ENCODE data around the gene CCDC88B. TPM values are rescaled to one million over a fixed set of nuclear protein-coding genes. Genes with fewer than 3 reads are reported as not detected.

The CCDC88B gene
- total and polyA plus RNA-seq, 10 of the 15 experiments (the other 5 are each of a cell fraction or from before 2014, with no cell fraction given): 0.24 to 66.0 (median 19.2) TPM

- TF ChIP-seq RUNX3 (IDR thresholded peaks at IDR 0.05; ENCODE audit: low read length) (no peak), IKZF1 (conservative IDR thresholded peaks at IDR 0.05) (0 out of 2 replicates have a peak, but pooled peaks have one; percentile 2)
- FAIRE-seq: no peak
- no peaks in the 10 kb centered on the region for H3K27me3 ChIP-seq (replicated peaks in 1 of 2; ENCODE audit: control insufficient read depth in 2 of 2, insufficient read depth in 2 of 2, low read length in 1 of 2)
- in situ Hi-C loops (cut with MboI): no loop called here
- H3K9ac ChIP-seq (ENCODE audit: control insufficient read depth, insufficient read depth, low read length): peak overlapping the region; percentile 8; the same call in 1 of the 2 replicates
- ATAC-seq: no peak
- H3K4me3 ChIP-seq: no peak overlapping the region
- peaks cover 5 to 17% of the 10 kb centered on the region in 2 experiments; a peak in 3 of 4 replicates for H3K36me3 ChIP-seq (ENCODE audit: control insufficient read depth in 2 of 2, insufficient read depth in 2 of 2, low read length in 1 of 2)
- CTCF ChIA-PET: interaction anchor here (0.6 kb wide), 1 partner anchor 189 kb away, joined by 3 read pairs; no protein-coding TSS in a partner anchor
- H3K79me2 ChIP-seq (ENCODE audit: control insufficient read depth, insufficient read depth, low read length): peaks cover 21% of the 10 kb centered on the region
- SMC1A ChIA-PET (ENCODE audit: uncharacterized antibody, unreplicated experiment): interaction anchor here (1.5 kb wide), 1 partner anchor 58 kb away, joined by 4 read pairs; the partner anchor contains the start of gene ESRRA
- no peak for DNase-seq (ENCODE audit: low read depth, low spot score)
- no peak overlapping the region for H2AFZ ChIP-seq (ENCODE audit: control insufficient read depth, low read depth, low read length)
- RAD21 ChIA-PET (ENCODE audit: unreplicated experiment): no interaction called here
- no peaks in the 10 kb centered on the region; the same call in 2 of the 3 replicates for H3K9me3 ChIP-seq (replicated peaks; ENCODE audit: control insufficient read depth, insufficient read depth, low read length)
- peaks cover 36% of the 10 kb centered on the region for H3K4me1 ChIP-seq (ENCODE audit: control insufficient read depth, insufficient read depth, low read length)
- H3K4me2 ChIP-seq (ENCODE audit: control insufficient read depth, insufficient read depth): no peak overlapping the region; the same call in 1 of the 2 replicates
- H4K20me1 ChIP-seq (ENCODE audit: control insufficient read depth, insufficient read depth): no peaks in the 10 kb centered on the region
- intact Hi-C loops (cut with micrococcal nuclease; ENCODE audit: unreplicated experiment): no loop called here
- BruUV-seq (replicated peaks): no TSS peak
- 93% methylated on average over 10 of the region's 10 CpGs for WGBS (ENCODE audit: insufficient coverage, insufficient replicate concordance, low lambda C conversion rate, missing lambda C conversion rate)
- POLR2A ChIA-PET: no interaction called here
- H3K27ac ChIP-seq (ENCODE audit: control insufficient read depth, insufficient read depth): peak overlapping the region; percentile 50
Measured at GRCh38 chr11:64362339-64362738, 22.3 kb downstream of the CCDC88B start.

GRCh38 chr11:64364435-64364834, 24.4 kb downstream of the CCDC88B start:
- ATAC-seq (0 out of 3 replicates have a peak, but pooled peaks have one; percentile 9), DNase-seq (ENCODE audit: low read depth, low spot score) (no peak), FAIRE-seq (peak; percentile 49)
- peaks cover 16% of the 10 kb centered on the region for H3K79me2 ChIP-seq (ENCODE audit: control insufficient read depth, insufficient read depth, low read length)
- H4K20me1 ChIP-seq (ENCODE audit: control insufficient read depth, insufficient read depth): no peaks in the 10 kb centered on the region
- ChIA-PET RAD21 (ENCODE audit: unreplicated experiment) (no interaction called here), POLR2A (interaction anchor here (0.6 to 1.7 kb wide), 4 partner anchors 41 to 308 kb away, joined by 4 to 5 read pairs (median 4); no protein-coding TSS in a partner anchor), CTCF (interaction anchor here (1.3 to 1.4 kb wide), 2 partner anchors 9 to 47 kb away, joined by 3 to 4 read pairs; partner anchors contain the start of genes PRDX5 and TRMT112), SMC1A (ENCODE audit: uncharacterized antibody, unreplicated experiment) (interaction anchor here (0.6 kb wide), 1 partner anchor 62 kb away, joined by 3 read pairs; no protein-coding TSS in a partner anchor)
- peaks cover 5 to 17% of the 10 kb centered on the region in 2 experiments; a peak in 3 of 4 replicates for H3K36me3 ChIP-seq (ENCODE audit: control insufficient read depth in 2 of 2, insufficient read depth in 2 of 2, low read length in 1 of 2)
- TF ChIP-seq SPI1 (IDR thresholded peaks at IDR 0.05; ENCODE audit: borderline replicate concordance, insufficient read depth, low read depth, low read length) (peak; percentile 25; the same call in 1 of the 2 replicates), HDAC2 (IDR thresholded peaks at IDR 0.05) (no peak), TCF12 (IDR thresholded peaks at IDR 0.05; ENCODE audit: low read depth, low read length) (peak; percentile 59; the same call in 1 of the 2 replicates), RCOR1 (conservative IDR thresholded peaks at IDR 0.05; ENCODE audit: low read depth, low read length) (no peak), RUNX3 (IDR thresholded peaks at IDR 0.05; ENCODE audit: low read length) (peak; percentile 55), TCF3 (IDR thresholded peaks at IDR 0.05; ENCODE audit: borderline replicate concordance, insufficient read depth, low read depth, low read length) (no peak), HDGF (IDR thresholded peaks at IDR 0.05) (no peak)
- H3K9ac ChIP-seq (ENCODE audit: control insufficient read depth, insufficient read depth, low read length): no peak overlapping the region
- no peak overlapping the region for H2AFZ ChIP-seq (ENCODE audit: control insufficient read depth, low read depth, low read length)
- intact Hi-C loops (cut with micrococcal nuclease; ENCODE audit: unreplicated experiment) (no loop called here), in situ Hi-C loops (cut with MboI) (no loop called here)
- peak overlapping the region; percentile 62 for H3K27ac ChIP-seq (ENCODE audit: control insufficient read depth, insufficient read depth)
- H3K4me3 ChIP-seq: no peak overlapping the region
- no TSS peak for BruUV-seq (replicated peaks)
- no peaks in the 10 kb centered on the region for H3K27me3 ChIP-seq (replicated peaks in 1 of 2; ENCODE audit: control insufficient read depth in 2 of 2, insufficient read depth in 2 of 2, low read length in 1 of 2)
- 63% methylated on average over 5 of the region's 6 CpGs for WGBS (ENCODE audit: insufficient coverage, insufficient replicate concordance, low lambda C conversion rate, missing lambda C conversion rate)
- no peaks in the 10 kb centered on the region; the same call in 2 of the 3 replicates for H3K9me3 ChIP-seq (replicated peaks; ENCODE audit: control insufficient read depth, insufficient read depth, low read length)
- peaks cover 29% of the 10 kb centered on the region for H3K4me1 ChIP-seq (ENCODE audit: control insufficient read depth, insufficient read depth, low read length)
- H3K4me2 ChIP-seq (ENCODE audit: control insufficient read depth, insufficient read depth): 0 out of 2 replicates have a peak overlapping the region, but pooled peaks have one; percentile 4
